Fibroblast of lung (primary cell): ENCODE results near the gene CREBRF. TPM values are rescaled to one million over a fixed set of nuclear protein-coding genes. Genes with fewer than 3 reads are reported as not detected.

Experiments
- DNase-seq, 2 donors: peaks; one replicate each; pipeline versions ENCODE4 v3.0.0 to v3.0.0-alpha.2; 2010; ENCODE audit warnings: low read depth in 2 of 2
- H2AFZ ChIP-seq: 2 replicates; pipeline ENCODE4 v1.5.1; 2012; ENCODE audit warnings: low read length, control low read depth, inconsistent platforms
- H3K27ac ChIP-seq: 2 replicates; pipeline ENCODE4 v1.5.1; 2011; ENCODE audit warnings: low read length, control low read depth; ENCODE audit not compliant: insufficient read depth
- H3K27me3 ChIP-seq: 2 replicates; pipeline ENCODE4 v1.5.1; 2011; ENCODE audit warnings: mild to moderate bottlenecking, low read length; ENCODE audit not compliant: control insufficient read depth, insufficient read depth
- H3K36me3 ChIP-seq: 2 replicates; pipeline ENCODE4 v1.5.1; 2011; ENCODE audit warnings: low read length; ENCODE audit not compliant: control insufficient read depth, insufficient read depth
- H3K4me1 ChIP-seq: 2 replicates; pipeline ENCODE4 v1.5.1; 2011; ENCODE audit warnings: low read length; ENCODE audit not compliant: control insufficient read depth, insufficient read depth; ENCODE audit errors: extremely low read depth
- H3K4me2 ChIP-seq: 2 replicates; pipeline ENCODE4 v1.5.1; 2011; ENCODE audit warnings: low read length, control low read depth; ENCODE audit not compliant: insufficient read depth; ENCODE audit errors: extremely low read depth
- H3K4me3 ChIP-seq, 4 experiments: fragments of 200-600 bp in 1 of 4; sonication (generic) in 1 of 4; replicated peaks in 1 of 4; 2 replicates each; pipeline ENCODE4 v1.5.1; 2011 to 2016; ENCODE audit warnings: low read length in 4 of 4, low read depth in 3 of 4, mild to moderate bottlenecking in 3 of 4, control low read depth in 2 of 4, inconsistent platforms in 1 of 4, mixed read lengths in 1 of 4; ENCODE audit not compliant: insufficient read depth in 1 of 4; ENCODE audit errors: control extremely low read depth in 1 of 4
- H3K79me2 ChIP-seq: 2 replicates; pipeline ENCODE4 v1.5.1; 2012; ENCODE audit warnings: mild to moderate bottlenecking, low read length, inconsistent platforms; ENCODE audit not compliant: control insufficient read depth, insufficient read depth
- H3K9ac ChIP-seq: 2 replicates; pipeline ENCODE4 v1.5.1; 2011; ENCODE audit warnings: mild to moderate bottlenecking, low read length, control low read depth; ENCODE audit not compliant: insufficient read depth
- H3K9me3 ChIP-seq: 2 replicates; pipeline ENCODE4 v1.5.1; 2012; ENCODE audit warnings: low read depth, low read length; ENCODE audit not compliant: control insufficient read depth, insufficient read depth
- H4K20me1 ChIP-seq: 2 replicates; pipeline ENCODE4 v1.5.1; 2011; ENCODE audit warnings: low read length; ENCODE audit not compliant: control insufficient read depth, insufficient read depth; ENCODE audit errors: extremely low read depth
- CTCF ChIP-seq, 2 donors: IDR thresholded peaks in 1 of 2; conservative IDR thresholded peaks in 1 of 2; 1 replicate in 1 of 2; 2 replicates in 1 of 2; pipeline ENCODE4 v1.5.1; 2011 to 2012; ENCODE audit warnings: low read length in 2 of 2, control low read depth in 1 of 2, inconsistent platforms in 1 of 2, low read depth in 1 of 2, mild to moderate bottlenecking in 1 of 2
- EZH2 ChIP-seq: IDR thresholded peaks from 2 replicates; pipeline ENCODE4 v1.5.1; 2012; ENCODE audit warnings: low read length, control low read depth, mild to moderate bottlenecking; ENCODE audit errors: missing control alignments
- polyA plus RNA-seq, 2 donors: library from polyadenylated mRNA; depleted of rRNA in 1 of 2; stranded (reverse) in 1 of 2; unstranded in 1 of 2; fragments of >200 nt; gene quantifications; 2 replicates each; pipeline ENCODE4 v1.2.1, GENCODE V29; 2011 to 2012; ENCODE audit warnings: missing spikeins in 1 of 2
- total RNA-seq: library from RNA; depleted of rRNA; stranded (reverse); fragments of >200 nt; gene quantifications from 2 replicates; pipeline ENCODE4 v1.2.1, GENCODE V29; 2014

The CREBRF gene
- total and polyA plus RNA-seq, 2 donors (not counting 1 experiment from before 2014, with no cell fraction given), result 14.4 to 38.8 TPM

GRCh38 chr5:173180331-173180730 is 124.2 kb downstream of the CREBRF start:
- no peak overlapping the region for H3K4me3 ChIP-seq
- H3K9ac ChIP-seq, result no peak overlapping the region
- no peaks in the 10 kb centered on the region for H3K9me3 ChIP-seq
- H3K4me2 ChIP-seq, result no peak overlapping the region
- H3K4me1 ChIP-seq, result no peaks in the 10 kb centered on the region
- no peak overlapping the region for H2AFZ ChIP-seq
- H3K27me3 ChIP-seq, result no peaks in the 10 kb centered on the region
- TF ChIP-seq EZH2 (no peak), CTCF (conservative IDR thresholded peaks at IDR 0.05 in 1 of 2, IDR thresholded peaks at IDR 0.05 in 1 of 2; ENCODE audit: low read depth in 1 of 2, low read length in 2 of 2) (no peak)
- H3K79me2 ChIP-seq, result no peaks in the 10 kb centered on the region
- H4K20me1 ChIP-seq, result no peaks in the 10 kb centered on the region
- DNase-seq, result peak in 1 of 2 donors; percentile 20
- H3K27ac ChIP-seq, result no peak overlapping the region
- H3K36me3 ChIP-seq, result no peaks in the 10 kb centered on the region

GRCh38 chr5:173187054-173187743 is 131.0 kb downstream of the CREBRF start:
- H3K27ac ChIP-seq, result no peak overlapping the region
- H3K36me3 ChIP-seq, result no peaks in the 10 kb centered on the region
- no peak overlapping the region for H3K4me3 ChIP-seq
- H3K4me1 ChIP-seq, result no peaks in the 10 kb centered on the region
- no peak overlapping the region for H2AFZ ChIP-seq
- no peak overlapping the region for H3K4me2 ChIP-seq
- H3K9ac ChIP-seq, result no peak overlapping the region
- H4K20me1 ChIP-seq, result no peaks in the 10 kb centered on the region
- H3K9me3 ChIP-seq, result no peaks in the 10 kb centered on the region
- TF ChIP-seq EZH2 (no peak), CTCF (conservative IDR thresholded peaks at IDR 0.05 in 1 of 2, IDR thresholded peaks at IDR 0.05 in 1 of 2; ENCODE audit: low read depth in 1 of 2, low read length in 2 of 2) (no peak)
- no peak for DNase-seq
- no peaks in the 10 kb centered on the region for H3K79me2 ChIP-seq
- H3K27me3 ChIP-seq, result no peaks in the 10 kb centered on the region

- no peak overlapping the region for H3K27ac ChIP-seq
- H3K36me3 ChIP-seq, result no peaks in the 10 kb centered on the region
- H3K4me3 ChIP-seq, result no peak overlapping the region
- H3K27me3 ChIP-seq, result no peaks in the 10 kb centered on the region
- no peak for DNase-seq
- H3K4me1 ChIP-seq, result no peaks in the 10 kb centered on the region
- TF ChIP-seq EZH2 (no peak), CTCF (conservative IDR thresholded peaks at IDR 0.05 in 1 of 2, IDR thresholded peaks at IDR 0.05 in 1 of 2; ENCODE audit: low read depth in 1 of 2, low read length in 2 of 2) (no peak)
- no peak overlapping the region for H3K4me2 ChIP-seq
- H4K20me1 ChIP-seq, result no peaks in the 10 kb centered on the region
- H2AFZ ChIP-seq, result no peak overlapping the region
- H3K9me3 ChIP-seq, result no peaks in the 10 kb centered on the region
- no peaks in the 10 kb centered on the region for H3K79me2 ChIP-seq
- no peak overlapping the region for H3K9ac ChIP-seq
Observed at GRCh38 chr5:173188280-173188679, 132.1 kb downstream of the CREBRF start.

Other genes with a start within 250 kb of the CREBRF start
- gene ERGIC1, start 222.1 kb upstream of the CREBRF start, total RNA-seq, result 70.9 and 113 TPM in 2 replicates
- 168 and 171 TPM in 2 replicates for gene ERGIC1, start 222.1 kb upstream of the CREBRF start, polyA plus RNA-seq
- 47.1 and 50.1 TPM in 2 replicates for gene RPL26L1, start 96.9 kb upstream of the CREBRF start, total RNA-seq
- 98.1 and 144 TPM in 2 replicates for gene RPL26L1, start 96.9 kb upstream of the CREBRF start, polyA plus RNA-seq
- gene ATP6V0E1, start 72.6 kb upstream of the CREBRF start, total RNA-seq, result 293 and 377 TPM in 2 replicates
- 595 and 635 TPM in 2 replicates for gene ATP6V0E1, start 72.6 kb upstream of the CREBRF start, polyA plus RNA-seq
- 17.5 and 23.9 TPM in 2 replicates for gene BNIP1, start 88.2 kb downstream of the CREBRF start, total RNA-seq
- 23.0 and 23.5 TPM in 2 replicates for gene BNIP1, start 88.2 kb downstream of the CREBRF start, polyA plus RNA-seq
- gene NKX2-5, start 178.9 kb downstream of the CREBRF start, total RNA-seq, result not detected in 2 replicates
- not detected in 2 replicates for gene NKX2-5, start 178.9 kb downstream of the CREBRF start, polyA plus RNA-seq